ENCODE data around the gene PNKP.

The PNKP gene

DNA sequence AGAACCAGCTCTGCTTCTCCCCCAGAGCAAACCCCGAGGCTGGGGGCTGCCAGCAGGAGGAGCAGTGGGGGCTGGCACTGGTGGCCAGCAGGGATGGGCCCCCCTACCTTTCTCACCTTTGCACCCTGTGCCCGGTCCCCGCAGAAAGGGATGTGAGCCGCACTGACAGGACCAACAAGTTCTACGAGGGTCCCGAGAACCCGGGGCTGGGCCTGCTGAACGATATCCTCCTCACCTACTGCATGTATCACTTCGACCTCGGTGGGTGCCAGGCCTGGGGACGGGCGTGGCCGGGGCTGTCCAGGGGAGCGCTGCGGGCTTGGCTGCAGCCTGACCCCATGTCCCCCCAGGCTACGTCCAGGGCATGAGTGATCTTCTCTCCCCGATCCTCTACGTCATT is 16.7 kb upstream of the PNKP start:
- Histone ChIP-seq H3K9me2 (replicated peaks; ENCODE audit: low read depth, low read length) (no peaks in the 10 kb centered on the region), H3K4me2 (ENCODE audit: low read depth, low read length, poor library complexity, severe bottlenecking) (no peak overlapping the region), H3F3A (ENCODE audit: low read depth) (no peaks in the 10 kb centered on the region), H3K9ac (ENCODE audit: low read depth, low read length, poor library complexity, severe bottlenecking) (no peak overlapping the region), H4K20me1 (ENCODE audit: insufficient read depth, low read length, poor library complexity, severe bottlenecking) (no peaks in the 10 kb centered on the region), H3K79me2 (ENCODE audit: insufficient read depth, low read length) (peaks cover 2% of the 10 kb centered on the region; the same call in 1 of the 2 replicates), H3K36me3 (ENCODE audit: insufficient read depth, low read length) (peaks cover 17% of the 10 kb centered on the region; the same call in 1 of the 2 replicates), H2AFZ (ENCODE audit: low read length) (no peak overlapping the region), H3K27me3 (ENCODE audit: insufficient read depth, low read length, poor library complexity, severe bottlenecking) (no peaks in the 10 kb centered on the region), H3K4me3 (ENCODE audit: low read length, poor library complexity, severe bottlenecking) (no peak overlapping the region), H3K4me1 (ENCODE audit: insufficient read depth, low read length, poor library complexity, severe bottlenecking) (peaks cover 2% of the 10 kb centered on the region), H3K9me3 (ENCODE audit: insufficient read depth, low read depth, low read length) (no peaks in the 10 kb centered on the region)
- TF ChIP-seq EZH2phosphoT487 (IDR thresholded peaks at IDR 0.05; ENCODE audit: borderline replicate concordance): no peak
- TF ChIP-seq, protein P1, sequence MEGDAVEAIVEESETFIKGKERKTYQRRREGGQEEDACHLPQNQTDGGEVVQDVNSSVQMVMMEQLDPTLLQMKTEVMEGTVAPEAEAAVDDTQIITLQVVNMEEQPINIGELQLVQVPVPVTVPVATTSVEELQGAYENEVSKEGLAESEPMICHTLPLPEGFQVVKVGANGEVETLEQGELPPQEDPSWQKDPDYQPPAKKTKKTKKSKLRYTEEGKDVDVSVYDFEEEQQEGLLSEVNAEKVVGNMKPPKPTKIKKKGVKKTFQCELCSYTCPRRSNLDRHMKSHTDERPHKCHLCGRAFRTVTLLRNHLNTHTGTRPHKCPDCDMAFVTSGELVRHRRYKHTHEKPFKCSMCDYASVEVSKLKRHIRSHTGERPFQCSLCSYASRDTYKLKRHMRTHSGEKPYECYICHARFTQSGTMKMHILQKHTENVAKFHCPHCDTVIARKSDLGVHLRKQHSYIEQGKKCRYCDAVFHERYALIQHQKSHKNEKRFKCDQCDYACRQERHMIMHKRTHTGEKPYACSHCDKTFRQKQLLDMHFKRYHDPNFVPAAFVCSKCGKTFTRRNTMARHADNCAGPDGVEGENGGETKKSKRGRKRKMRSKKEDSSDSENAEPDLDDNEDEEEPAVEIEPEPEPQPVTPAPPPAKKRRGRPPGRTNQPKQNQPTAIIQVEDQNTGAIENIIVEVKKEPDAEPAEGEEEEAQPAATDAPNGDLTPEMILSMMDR (conservative IDR thresholded peaks at IDR 0.05; ENCODE audit: low read length): no peak

DNA sequence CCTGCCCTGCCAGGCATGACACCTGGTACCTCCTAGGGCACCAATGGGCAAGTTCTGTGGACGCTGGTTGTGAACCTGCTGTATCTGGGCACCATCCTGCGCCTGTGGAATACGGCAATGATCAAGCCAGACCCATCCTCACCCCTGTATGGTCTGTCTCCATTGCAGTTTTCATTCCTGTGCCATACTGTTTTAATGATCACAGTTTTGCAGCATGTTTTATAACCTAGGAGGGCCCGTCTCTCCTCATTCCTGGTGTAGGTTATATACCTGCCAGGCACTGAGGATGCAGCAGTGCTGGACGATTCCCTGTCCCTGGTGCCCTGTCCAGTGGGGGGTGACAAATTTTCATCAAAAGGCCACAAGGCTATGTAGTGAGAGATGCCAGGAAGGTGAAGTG is 15.7 kb upstream of the PNKP start:
- Histone ChIP-seq H4K20me1 (ENCODE audit: insufficient read depth, low read length, poor library complexity, severe bottlenecking) (peaks cover 6% of the 10 kb centered on the region), H3K4me1 (ENCODE audit: insufficient read depth, low read length, poor library complexity, severe bottlenecking) (peaks cover 12% of the 10 kb centered on the region), H3K9ac (ENCODE audit: low read depth, low read length, poor library complexity, severe bottlenecking) (no peak overlapping the region), H3K36me3 (ENCODE audit: insufficient read depth, low read length) (peaks cover 17% of the 10 kb centered on the region; the same call in 1 of the 2 replicates), H3K9me3 (ENCODE audit: insufficient read depth, low read depth, low read length) (no peaks in the 10 kb centered on the region), H2AFZ (ENCODE audit: low read length) (no peak overlapping the region), H3K27me3 (ENCODE audit: insufficient read depth, low read length, poor library complexity, severe bottlenecking) (no peaks in the 10 kb centered on the region), H3K4me3 (ENCODE audit: low read length, poor library complexity, severe bottlenecking) (no peak overlapping the region), H3K79me2 (ENCODE audit: insufficient read depth, low read length) (peaks cover 12% of the 10 kb centered on the region; the same call in 1 of the 2 replicates), H3K9me2 (replicated peaks; ENCODE audit: low read depth, low read length) (no peaks in the 10 kb centered on the region), H3K4me2 (ENCODE audit: low read depth, low read length, poor library complexity, severe bottlenecking) (no peak overlapping the region), H3F3A (ENCODE audit: low read depth) (no peaks in the 10 kb centered on the region)
- TF ChIP-seq, protein P1 (conservative IDR thresholded peaks at IDR 0.05; ENCODE audit: low read length): no peak
- no peak for TF ChIP-seq EZH2phosphoT487 (IDR thresholded peaks at IDR 0.05; ENCODE audit: borderline replicate concordance)

DNA sequence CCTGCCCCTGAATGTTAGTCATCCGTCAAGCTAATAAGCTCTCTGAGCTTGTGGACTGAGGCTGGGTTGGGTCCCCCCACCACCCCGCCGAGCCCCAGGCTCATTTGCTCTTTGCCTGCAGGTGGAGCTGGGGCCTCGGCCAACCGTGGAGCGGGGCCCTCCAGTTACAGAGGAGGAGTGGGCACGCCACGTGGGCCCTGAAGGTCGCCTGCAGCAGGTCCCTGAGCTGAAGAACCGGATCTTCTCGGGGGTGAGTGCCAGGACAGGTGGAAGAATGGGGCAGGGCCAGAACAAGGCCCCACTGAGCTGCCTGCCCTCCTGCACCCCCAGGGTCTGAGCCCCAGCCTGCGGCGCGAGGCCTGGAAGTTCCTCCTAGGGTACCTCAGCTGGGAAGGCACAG is 15.3 kb upstream of the PNKP start:
- peaks cover 14% of the 10 kb centered on the region for H3K4me1 ChIP-seq (ENCODE audit: insufficient read depth, low read length, poor library complexity, severe bottlenecking)
- peaks cover 17% of the 10 kb centered on the region; the same call in 1 of the 2 replicates for H3K36me3 ChIP-seq (ENCODE audit: insufficient read depth, low read length)
- H2AFZ ChIP-seq (ENCODE audit: low read length): no peak overlapping the region

More for the DNA sequence above, 15.3 kb upstream of the PNKP start:
- Histone ChIP-seq H3F3A (ENCODE audit: low read depth) (no peaks in the 10 kb centered on the region), H3K9me2 (replicated peaks; ENCODE audit: low read depth, low read length) (no peaks in the 10 kb centered on the region), H3K4me2 (ENCODE audit: low read depth, low read length, poor library complexity, severe bottlenecking) (no peak overlapping the region), H3K79me2 (ENCODE audit: insufficient read depth, low read length) (peaks cover 13% of the 10 kb centered on the region; the same call in 1 of the 2 replicates), H4K20me1 (ENCODE audit: insufficient read depth, low read length, poor library complexity, severe bottlenecking) (peaks cover 6% of the 10 kb centered on the region), H3K9ac (ENCODE audit: low read depth, low read length, poor library complexity, severe bottlenecking) (no peak overlapping the region), H3K4me3 (ENCODE audit: low read length, poor library complexity, severe bottlenecking) (no peak overlapping the region), H3K9me3 (ENCODE audit: insufficient read depth, low read depth, low read length) (no peaks in the 10 kb centered on the region), H3K27me3 (ENCODE audit: insufficient read depth, low read length, poor library complexity, severe bottlenecking) (no peaks in the 10 kb centered on the region)
- TF ChIP-seq, protein P1 (conservative IDR thresholded peaks at IDR 0.05; ENCODE audit: low read length): no peak
- no peak for TF ChIP-seq EZH2phosphoT487 (IDR thresholded peaks at IDR 0.05; ENCODE audit: borderline replicate concordance)
